Kidney glomerular epithelial cell (primary cell): ENCODE results near the gene PNPLA1.

Experiments used
- DNase-seq: peaks from one replicate; lab custom pipeline; 2025; lab: John Stamatoyannopoulos, UW

Gene PNPLA1

GRCh38 chr6:36285187-36285671 is 15.4 kb downstream of the PNPLA1 start:
- no peak for DNase-seq

GRCh38 chr6:36285797-36286196 is 15.9 kb downstream of the PNPLA1 start:
- no peak for DNase-seq

GRCh38 chr6:36286858-36287257 is 17.0 kb downstream of the PNPLA1 start:
- no peak for DNase-seq

GRCh38 chr6:36289281-36289878 is 19.5 kb downstream of the PNPLA1 start:
- DNase-seq, result no peak

GRCh38 chr6:36290668-36291620 is 21.1 kb downstream of the PNPLA1 start:
- DNase-seq, result peak; percentile 33

- DNase-seq, result no peak
Measured at GRCh38 chr6:36292170-36292569, 22.3 kb downstream of the PNPLA1 start.

- no peak for DNase-seq
Measured at GRCh38 chr6:36296240-36296639, 26.4 kb downstream of the PNPLA1 start.

- no peak for DNase-seq
Measured at GRCh38 chr6:36297051-36297450, 27.2 kb downstream of the PNPLA1 start.

- DNase-seq, result no peak
Measured at GRCh38 chr6:36297511-36297910, 27.7 kb downstream of the PNPLA1 start.

- no peak for DNase-seq
Measured at GRCh38 chr6:36298027-36298426, 28.2 kb downstream of the PNPLA1 start.

- DNase-seq, result no peak
Measured at GRCh38 chr6:36301085-36301658, 31.3 kb downstream of the PNPLA1 start.

GRCh38 chr6:36301781-36302180 is 31.9 kb downstream of the PNPLA1 start:
- DNase-seq, result no peak

- DNase-seq, result peak; percentile 67
Measured at GRCh38 chr6:36302227-36302976, 32.5 kb downstream of the PNPLA1 start.

- DNase-seq, result no peak
Measured at GRCh38 chr6:36305885-36306284, 36.0 kb downstream of the PNPLA1 start.

- DNase-seq, result no peak
Measured at GRCh38 chr6:36306375-36306774, 36.5 kb downstream of the PNPLA1 start.

- DNase-seq, result no peak
Measured at GRCh38 chr6:36308514-36308913, 38.7 kb downstream of the PNPLA1 start.

- no peak for DNase-seq
Measured at GRCh38 chr6:36309203-36309602, 39.3 kb downstream of the PNPLA1 start.

- DNase-seq, result no peak
Measured at GRCh38 chr6:36309900-36310299, 40.0 kb downstream of the PNPLA1 start.

- no peak for DNase-seq
Measured at GRCh38 chr6:36312854-36313648, 43.2 kb downstream of the PNPLA1 start.

GRCh38 chr6:36313649-36313936 is 43.7 kb downstream of the PNPLA1 start:
- no peak for DNase-seq

- peak; percentile 29 for DNase-seq
Measured at GRCh38 chr6:36314221-36315014, 44.6 kb downstream of the PNPLA1 start.
